ENCODE data around the gene FGFRL1.

The FGFRL1 gene

GRCh38 chr4:1058198-1058996 lies 47.0 kb downstream of the FGFRL1 start:
- TF ChIP-seq CREB1 (IDR thresholded peaks at IDR 0.05; ENCODE audit: low read depth) (no peak), FOXM1 (IDR thresholded peaks at IDR 0.05; ENCODE audit: borderline replicate concordance, low read depth) (no peak), RAD21 (IDR thresholded peaks at IDR 0.05; ENCODE audit: low read depth) (no peak), TEAD4 (IDR thresholded peaks at IDR 0.05) (no peak), TAF1 (IDR thresholded peaks at IDR 0.05; ENCODE audit: low read depth) (no peak), NFIC (IDR thresholded peaks at IDR 0.05) (no peak)

GRCh38 chr4:1058997-1059665 lies 47.7 kb downstream of the FGFRL1 start:
- TF ChIP-seq TEAD4 (IDR thresholded peaks at IDR 0.05) (no peak), REST (IDR thresholded peaks at IDR 0.05; ENCODE audit: low read depth) (no peak), TCF12 (IDR thresholded peaks at IDR 0.05; ENCODE audit: low read depth) (no peak), USF1 (IDR thresholded peaks at IDR 0.05) (no peak), ZBTB7A (IDR thresholded peaks at IDR 0.05; ENCODE audit: low read depth) (no peak), RAD21 (IDR thresholded peaks at IDR 0.05; ENCODE audit: low read depth) (no peak), CREB1 (IDR thresholded peaks at IDR 0.05; ENCODE audit: low read depth) (no peak), EGR1 (IDR thresholded peaks at IDR 0.05) (no peak)

GRCh38 chr4:1060121-1060520 lies 48.7 kb downstream of the FGFRL1 start:
- TF ChIP-seq CREB1 (IDR thresholded peaks at IDR 0.05; ENCODE audit: low read depth) (no peak), REST (IDR thresholded peaks at IDR 0.05; ENCODE audit: low read depth) (no peak), EP300 (IDR thresholded peaks at IDR 0.05; ENCODE audit: borderline replicate concordance) (no peak), TAF1 (IDR thresholded peaks at IDR 0.05; ENCODE audit: low read depth) (no peak), ZBTB7A (IDR thresholded peaks at IDR 0.05; ENCODE audit: low read depth) (no peak), TEAD4 (IDR thresholded peaks at IDR 0.05) (no peak), RAD21 (IDR thresholded peaks at IDR 0.05; ENCODE audit: low read depth) (no peak), FOXM1 (IDR thresholded peaks at IDR 0.05; ENCODE audit: borderline replicate concordance, low read depth) (no peak), EGR1 (IDR thresholded peaks at IDR 0.05) (no peak), TCF12 (IDR thresholded peaks at IDR 0.05; ENCODE audit: low read depth) (no peak), YY1 (IDR thresholded peaks at IDR 0.05; ENCODE audit: low read depth) (no peak), USF1 (IDR thresholded peaks at IDR 0.05) (no peak), NFIC (IDR thresholded peaks at IDR 0.05) (no peak), CEBPB (IDR thresholded peaks at IDR 0.05) (no peak)
- TF ChIP-seq, protein P1, sequence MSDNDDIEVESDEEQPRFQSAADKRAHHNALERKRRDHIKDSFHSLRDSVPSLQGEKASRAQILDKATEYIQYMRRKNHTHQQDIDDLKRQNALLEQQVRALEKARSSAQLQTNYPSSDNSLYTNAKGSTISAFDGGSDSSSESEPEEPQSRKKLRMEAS (IDR thresholded peaks at IDR 0.05): no peak

DNA sequence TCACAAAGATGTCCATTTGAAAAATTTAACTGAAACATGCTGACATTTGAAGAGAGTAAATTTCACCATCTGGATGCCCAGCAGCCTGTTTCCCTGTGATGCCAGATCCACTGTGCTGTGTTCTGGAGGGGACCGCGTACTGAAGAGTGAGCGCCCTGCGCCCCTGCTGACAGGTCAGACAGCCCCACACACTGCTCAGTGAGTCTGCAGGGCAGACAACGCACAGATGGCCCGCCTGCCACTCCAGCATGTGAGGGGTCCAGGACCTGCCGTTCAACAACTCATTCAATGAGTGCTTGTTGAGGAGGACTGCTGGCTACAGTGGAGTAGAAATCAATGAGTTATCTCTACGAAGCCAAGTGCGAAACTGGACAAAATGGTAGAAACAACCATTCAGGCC lies 49.2 kb downstream of the FGFRL1 start:
- TF ChIP-seq FOXM1 (IDR thresholded peaks at IDR 0.05; ENCODE audit: borderline replicate concordance, low read depth): no peak
- no peak for TF ChIP-seq CREB1 (IDR thresholded peaks at IDR 0.05; ENCODE audit: low read depth)

DNA sequence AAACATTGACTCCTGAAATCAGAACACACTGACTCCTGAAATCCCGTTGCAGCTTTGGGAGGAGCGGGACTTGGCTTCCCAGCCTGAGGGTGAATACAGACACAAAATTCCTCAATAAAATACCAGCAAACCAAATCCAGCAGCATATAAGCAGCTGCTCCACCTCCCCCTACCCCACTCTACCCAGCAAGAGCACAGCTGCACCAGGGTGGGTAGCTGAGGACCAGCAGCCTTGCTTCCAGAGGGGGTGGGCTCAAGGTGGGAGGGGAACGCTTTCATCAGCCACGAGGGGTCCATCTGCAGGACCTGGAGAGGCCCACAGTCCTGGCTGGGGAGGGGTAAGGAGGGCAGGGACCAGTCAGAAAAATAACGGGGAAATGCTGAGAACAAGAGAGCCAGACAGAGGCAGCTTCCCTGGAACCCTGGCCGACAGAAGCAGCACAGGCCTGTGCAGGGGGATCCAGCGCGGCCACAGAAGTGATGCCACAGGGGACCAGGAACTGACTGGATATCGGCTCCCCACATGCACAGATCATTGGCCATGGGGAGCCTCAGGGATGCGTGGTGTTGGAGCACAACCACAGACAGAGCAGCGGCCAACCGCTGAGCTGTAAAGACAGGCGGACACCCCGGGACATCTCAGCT lies 49.8 kb downstream of the FGFRL1 start:
- no peak for TF ChIP-seq RAD21 (IDR thresholded peaks at IDR 0.05; ENCODE audit: low read depth)
- no peak for TF ChIP-seq YY1 (IDR thresholded peaks at IDR 0.05; ENCODE audit: low read depth)
- TF ChIP-seq TAF1 (IDR thresholded peaks at IDR 0.05; ENCODE audit: low read depth): no peak
- TF ChIP-seq USF1 (IDR thresholded peaks at IDR 0.05): no peak
- no peak for TF ChIP-seq TEAD4 (IDR thresholded peaks at IDR 0.05)
- TF ChIP-seq ZBTB7A (IDR thresholded peaks at IDR 0.05; ENCODE audit: low read depth): no peak
- TF ChIP-seq, protein P1 (IDR thresholded peaks at IDR 0.05): no peak
- no peak for TF ChIP-seq TCF12 (IDR thresholded peaks at IDR 0.05; ENCODE audit: low read depth)
- no peak for TF ChIP-seq EGR1 (IDR thresholded peaks at IDR 0.05)
- TF ChIP-seq CREB1 (IDR thresholded peaks at IDR 0.05; ENCODE audit: low read depth): no peak
